Fibroblast of mammary gland (primary cell): ENCODE results near the gene TIMP2.

ENCODE experiments used
- DNase-seq: peaks from one replicate; pipeline ENCODE4 v3.0.0-alpha.2; 2010; ENCODE audit warnings: low read depth
- H3K4me3 ChIP-seq: 2 replicates; pipeline ENCODE4 v1.5.1; 2011; ENCODE audit warnings: low read depth, mild to moderate bottlenecking, low read length, moderate library complexity; ENCODE audit not compliant: control insufficient read depth
- CTCF ChIP-seq: conservative IDR thresholded peaks from 2 replicates; pipeline ENCODE4 v1.5.1; 2011; ENCODE audit warnings: low read depth, low read length, inconsistent platforms; ENCODE audit not compliant: control insufficient read depth, insufficient read depth

TIMP2 gene

DNA sequence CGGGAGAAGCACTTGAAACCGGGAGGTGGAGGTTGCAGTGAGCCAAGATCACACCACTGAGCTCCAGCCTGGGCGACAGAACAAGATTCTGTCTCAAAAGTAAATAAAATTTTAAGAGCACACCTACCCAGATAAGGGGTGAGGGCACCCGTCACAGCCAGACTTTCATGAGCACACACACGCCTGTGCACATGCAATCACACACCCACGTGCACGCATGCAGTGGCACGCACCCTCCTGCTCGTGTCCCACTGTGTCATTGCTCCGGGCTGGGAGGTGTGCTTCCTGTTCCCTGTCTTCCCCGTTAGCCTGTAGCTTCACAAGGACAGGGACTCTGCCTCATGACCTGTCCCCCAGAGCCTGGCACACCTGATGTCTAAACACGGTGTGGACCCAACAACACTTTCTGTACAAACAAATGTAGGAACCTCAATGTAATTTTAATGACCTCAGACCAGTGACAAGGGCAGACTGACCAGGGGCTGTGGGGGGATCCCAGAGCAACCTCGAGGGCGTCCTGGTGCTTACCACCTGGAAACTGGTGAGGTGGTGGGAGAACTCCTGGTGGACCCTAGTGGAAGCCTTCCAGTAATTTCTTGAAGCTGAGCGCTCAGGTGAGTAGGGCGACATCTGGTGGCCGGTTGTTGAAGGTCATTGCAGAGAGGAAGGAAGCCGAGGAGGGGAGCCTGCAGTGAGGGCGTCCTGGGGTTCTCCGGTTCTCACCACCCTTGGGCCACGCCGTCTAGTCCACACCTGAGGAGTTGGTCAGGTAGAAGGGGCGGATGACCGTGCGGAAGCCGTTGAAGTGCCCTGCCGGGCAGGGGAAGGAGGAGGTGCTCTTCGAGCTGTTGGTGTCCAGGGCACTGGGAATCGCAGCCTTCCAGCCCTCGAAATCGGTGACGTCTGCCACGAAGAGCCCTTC is 45.9 kb upstream of the TIMP2 start:
- TF ChIP-seq CTCF: peak; percentile 89
- DNase-seq: peak; percentile 71
- no peak overlapping the region for H3K4me3 ChIP-seq

DNA sequence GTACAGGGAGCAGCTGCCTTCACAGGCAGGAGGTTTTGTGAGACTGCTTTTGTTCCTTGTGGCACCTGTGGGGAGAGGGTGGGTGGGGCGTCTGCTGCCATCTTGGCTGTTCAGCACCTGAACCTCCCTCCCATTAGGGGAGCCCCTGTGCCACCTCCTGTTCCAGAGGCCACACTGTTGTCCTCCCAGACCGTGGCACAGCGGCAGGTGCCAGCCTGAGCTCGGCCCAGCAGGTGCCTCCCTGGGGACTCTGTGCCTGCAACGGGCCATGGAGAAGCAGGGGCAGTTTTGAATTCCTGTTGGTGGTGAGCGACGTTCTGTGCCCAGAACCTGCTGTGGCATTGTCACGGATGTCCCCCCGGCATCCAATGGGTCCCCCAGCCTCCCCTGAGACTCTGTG is 44.7 kb upstream of the TIMP2 start:
- H3K4me3 ChIP-seq: no peak overlapping the region
- TF ChIP-seq CTCF: no peak
- no peak for DNase-seq

GRCh38 chr17:78967782-78968362 is 42.7 kb upstream of the TIMP2 start:
- no peak overlapping the region for H3K4me3 ChIP-seq
- TF ChIP-seq CTCF: no peak
- no peak for DNase-seq

- no peak overlapping the region for H3K4me3 ChIP-seq
- TF ChIP-seq CTCF: no peak
- DNase-seq: no peak
Measured at GRCh38 chr17:78966910-78967600, 41.9 kb upstream of the TIMP2 start.

GRCh38 chr17:78966123-78966813 is 41.1 kb upstream of the TIMP2 start:
- no peak for TF ChIP-seq CTCF
- no peak for DNase-seq
- no peak overlapping the region for H3K4me3 ChIP-seq

DNA sequence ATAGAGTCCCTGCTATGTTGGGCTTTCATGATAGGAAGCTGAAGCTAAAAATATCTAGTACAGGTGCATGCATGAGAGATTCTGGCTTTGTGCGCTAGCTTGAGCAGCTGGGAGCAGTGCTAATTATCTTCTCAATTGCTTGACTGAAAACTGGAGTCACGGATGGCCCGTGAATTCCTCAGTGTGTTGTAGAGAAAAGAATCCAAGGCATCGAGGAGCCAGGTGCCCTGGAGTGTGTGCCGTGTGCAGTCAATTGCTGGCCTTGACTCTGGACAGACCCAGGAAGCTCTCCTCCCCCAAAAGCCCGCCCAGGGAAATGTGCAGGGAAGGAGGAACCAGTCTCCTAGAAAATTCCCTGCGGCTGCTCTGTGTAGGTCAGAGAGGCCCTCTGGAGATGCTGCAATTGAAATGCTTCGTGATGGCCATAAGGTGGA is 40.3 kb upstream of the TIMP2 start:
- TF ChIP-seq CTCF: no peak
- H3K4me3 ChIP-seq: no peak overlapping the region
- no peak for DNase-seq
